ENCODE data around the gene CCT8. TPM values are rescaled to one million over a fixed set of nuclear protein-coding genes. Genes with fewer than 3 reads are reported as not detected.

Gene CCT8
- polyA plus RNA-seq, 3 donors = 71.9 to 173 (median 169) TPM

DNA sequence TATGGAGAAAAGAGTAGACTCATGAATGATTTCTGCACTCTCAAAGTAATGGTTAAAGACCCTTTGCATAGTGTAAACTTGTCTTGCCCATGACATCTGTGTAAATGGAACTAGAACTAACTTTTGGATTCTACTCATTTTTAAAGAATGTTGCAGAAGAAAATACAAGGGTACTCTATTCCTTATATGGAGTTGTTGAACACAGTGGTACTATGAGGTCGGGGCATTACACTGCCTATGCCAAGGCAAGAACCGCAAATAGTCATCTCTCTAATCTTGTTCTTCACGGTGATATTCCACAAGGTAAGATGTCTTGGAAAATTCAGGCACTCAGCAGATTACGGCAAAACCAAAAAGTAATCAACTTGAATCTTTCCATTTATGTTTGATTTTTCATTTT, 19.8 kb downstream of the CCT8 start:
- Mint-ChIP-seq H3K36me3 (peaks cover 26 to 34% of the 10 kb centered on the region in 2 donors), H3K4me1 (no peaks in the 10 kb centered on the region), H3K27ac (no peak overlapping the region), H3K9me3 (peaks cover 0 to 2% (median 0%) of the 10 kb centered on the region in 7 donors), H3K27me3 (ENCODE audit: low read depth in 3 of 3) (no peaks in the 10 kb centered on the region), H3K4me3 (no peak overlapping the region)
- peaks cover 35% of the 10 kb centered on the region for H4K20me1 ChIP-seq (ENCODE audit: insufficient read depth, low read length)
- H3K9me3 ChIP-seq (replicated peaks in 1 of 2; ENCODE audit: control insufficient read depth in 1 of 2, insufficient read depth in 1 of 2, low read length in 2 of 2) = no peaks in the 10 kb centered on the region
- no peak for DNase-seq
- WGBS (ENCODE audit: insufficient coverage) = 100% methylated on average over 2 of the region's 4 CpGs
- no peak overlapping the region for H3K4me2 ChIP-seq (replicated peaks; ENCODE audit: extremely low read depth, low read length, poor library complexity, severe bottlenecking)
- no peak overlapping the region for H3K27ac ChIP-seq (ENCODE audit: low read depth in 1 of 2, low read length in 2 of 2)
- peaks cover 4% of the 10 kb centered on the region for H3K79me2 ChIP-seq (ENCODE audit: insufficient read depth, low read length)
- TF ChIP-seq, protein P1, sequence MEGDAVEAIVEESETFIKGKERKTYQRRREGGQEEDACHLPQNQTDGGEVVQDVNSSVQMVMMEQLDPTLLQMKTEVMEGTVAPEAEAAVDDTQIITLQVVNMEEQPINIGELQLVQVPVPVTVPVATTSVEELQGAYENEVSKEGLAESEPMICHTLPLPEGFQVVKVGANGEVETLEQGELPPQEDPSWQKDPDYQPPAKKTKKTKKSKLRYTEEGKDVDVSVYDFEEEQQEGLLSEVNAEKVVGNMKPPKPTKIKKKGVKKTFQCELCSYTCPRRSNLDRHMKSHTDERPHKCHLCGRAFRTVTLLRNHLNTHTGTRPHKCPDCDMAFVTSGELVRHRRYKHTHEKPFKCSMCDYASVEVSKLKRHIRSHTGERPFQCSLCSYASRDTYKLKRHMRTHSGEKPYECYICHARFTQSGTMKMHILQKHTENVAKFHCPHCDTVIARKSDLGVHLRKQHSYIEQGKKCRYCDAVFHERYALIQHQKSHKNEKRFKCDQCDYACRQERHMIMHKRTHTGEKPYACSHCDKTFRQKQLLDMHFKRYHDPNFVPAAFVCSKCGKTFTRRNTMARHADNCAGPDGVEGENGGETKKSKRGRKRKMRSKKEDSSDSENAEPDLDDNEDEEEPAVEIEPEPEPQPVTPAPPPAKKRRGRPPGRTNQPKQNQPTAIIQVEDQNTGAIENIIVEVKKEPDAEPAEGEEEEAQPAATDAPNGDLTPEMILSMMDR (IDR thresholded peaks at IDR 0.05) = no peak
- H3K4me1 ChIP-seq (ENCODE audit: control insufficient read depth in 1 of 2, insufficient read depth in 2 of 2, low read length in 2 of 2) = no peaks in the 10 kb centered on the region
- no peak overlapping the region for H3K4me3 ChIP-seq (replicated peaks in 1 of 3; ENCODE audit: low read depth in 2 of 3, low read length in 3 of 3)
- peaks cover 93 to 98% of the 10 kb centered on the region in 2 donors for H3K36me3 ChIP-seq (replicated peaks in 1 of 2; ENCODE audit: control insufficient read depth in 1 of 2, insufficient read depth in 2 of 2, low read length in 2 of 2)
- intact Hi-C loops (cut with micrococcal nuclease) = no loop called here
- no peak overlapping the region for H3K9ac ChIP-seq (ENCODE audit: insufficient read depth, low read length, poor library complexity, severe bottlenecking)
- H3K27me3 ChIP-seq (ENCODE audit: control insufficient read depth in 2 of 2, insufficient read depth in 2 of 2, low read length in 2 of 2) = no peaks in the 10 kb centered on the region
- no peak overlapping the region for H2AFZ ChIP-seq (ENCODE audit: insufficient read depth, low read depth, low read length, poor library complexity, severe bottlenecking)

DNA sequence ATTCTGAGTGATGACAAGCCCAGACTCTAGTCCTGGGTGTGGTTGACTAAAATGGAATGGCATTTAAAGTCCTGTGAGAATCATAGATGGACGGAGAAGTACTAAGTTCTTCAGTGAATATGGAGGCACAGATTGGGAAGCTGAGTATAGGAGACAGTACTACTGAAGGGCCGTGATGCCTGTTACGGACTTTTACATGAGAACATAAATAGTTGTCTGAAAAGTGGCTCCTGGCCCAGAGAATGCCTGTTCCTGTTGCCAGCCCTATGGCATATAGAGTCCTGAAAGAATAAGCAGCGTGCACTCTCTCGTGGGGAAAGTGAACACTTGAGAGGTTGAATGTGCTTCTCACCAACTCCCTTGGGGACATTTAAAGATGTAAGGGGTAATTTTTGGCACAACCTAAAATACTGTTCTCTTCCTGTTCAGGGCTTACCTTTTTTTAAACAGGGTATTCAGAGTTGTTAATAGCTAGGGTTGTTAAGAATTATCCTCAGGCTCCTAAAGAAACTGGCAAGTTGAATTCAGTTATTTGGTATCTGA, 20.4 kb downstream of the CCT8 start:
- Histone ChIP-seq H3K36me3 (replicated peaks in 1 of 2; ENCODE audit: control insufficient read depth in 1 of 2, insufficient read depth in 2 of 2, low read length in 2 of 2) (peaks cover 95 to 98% of the 10 kb centered on the region in 2 donors), H3K4me2 (replicated peaks; ENCODE audit: extremely low read depth, low read length, poor library complexity, severe bottlenecking) (no peak overlapping the region), H3K27ac (ENCODE audit: low read depth in 1 of 2, low read length in 2 of 2) (no peak overlapping the region), H3K27me3 (ENCODE audit: control insufficient read depth in 2 of 2, insufficient read depth in 2 of 2, low read length in 2 of 2) (no peaks in the 10 kb centered on the region), H3K9me3 (replicated peaks in 1 of 2; ENCODE audit: control insufficient read depth in 1 of 2, insufficient read depth in 1 of 2, low read length in 2 of 2) (no peaks in the 10 kb centered on the region), H3K9ac (ENCODE audit: insufficient read depth, low read length, poor library complexity, severe bottlenecking) (no peak overlapping the region), H4K20me1 (ENCODE audit: insufficient read depth, low read length) (peaks cover 35% of the 10 kb centered on the region), H3K4me1 (ENCODE audit: control insufficient read depth in 1 of 2, insufficient read depth in 2 of 2, low read length in 2 of 2) (no peaks in the 10 kb centered on the region), H2AFZ (ENCODE audit: insufficient read depth, low read depth, low read length, poor library complexity, severe bottlenecking) (no peak overlapping the region), H3K4me3 (replicated peaks in 1 of 3; ENCODE audit: low read depth in 2 of 3, low read length in 3 of 3) (no peak overlapping the region), H3K79me2 (ENCODE audit: insufficient read depth, low read length) (peaks cover 4% of the 10 kb centered on the region)
- Mint-ChIP-seq H3K27ac (no peak overlapping the region), H3K9me3 (peaks cover 0 to 2% (median 0%) of the 10 kb centered on the region in 7 donors), H3K4me1 (no peaks in the 10 kb centered on the region), H3K27me3 (ENCODE audit: low read depth in 3 of 3) (no peaks in the 10 kb centered on the region), H3K36me3 (peaks cover 21 to 34% of the 10 kb centered on the region in 2 donors), H3K4me3 (no peak overlapping the region)
- TF ChIP-seq, protein P1 (IDR thresholded peaks at IDR 0.05) = no peak
- intact Hi-C loops (cut with micrococcal nuclease) = no loop called here
- 96% methylated on average over 4 of the region's 5 CpGs for WGBS (ENCODE audit: insufficient coverage)
- no peak for DNase-seq
